Measurements from ENCODE around the gene ANKS1A.

Gene ANKS1A

GRCh38 chr6:35064757-35065440, 175.8 kb downstream of the ANKS1A start:
- no peak for DNase-seq (ENCODE audit: low read depth in 1 of 2, low spot score in 1 of 2)

DNA sequence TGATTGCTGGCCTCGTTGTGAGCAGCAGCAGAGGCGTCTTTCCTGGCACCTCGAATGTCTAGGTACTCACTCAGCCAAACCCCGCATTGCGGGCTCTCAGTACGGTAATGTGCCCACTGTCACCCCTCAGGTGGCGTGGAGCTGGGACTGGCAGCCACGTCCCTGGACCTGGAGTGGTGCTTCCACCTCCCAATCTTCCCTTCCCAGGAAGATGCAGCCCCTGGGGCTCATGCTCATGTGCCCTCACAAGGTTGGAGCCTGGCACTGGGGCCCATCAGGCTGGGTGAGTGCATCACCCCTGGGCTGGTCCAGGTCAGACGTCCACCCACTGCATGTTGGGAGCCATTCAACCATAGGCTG, 176.4 kb downstream of the ANKS1A start:
- no peak for DNase-seq (ENCODE audit: low read depth in 1 of 2, low spot score in 1 of 2)

GRCh38 chr6:35065870-35066269, 176.8 kb downstream of the ANKS1A start:
- no peak for DNase-seq (ENCODE audit: low read depth in 1 of 2, low spot score in 1 of 2)

DNA sequence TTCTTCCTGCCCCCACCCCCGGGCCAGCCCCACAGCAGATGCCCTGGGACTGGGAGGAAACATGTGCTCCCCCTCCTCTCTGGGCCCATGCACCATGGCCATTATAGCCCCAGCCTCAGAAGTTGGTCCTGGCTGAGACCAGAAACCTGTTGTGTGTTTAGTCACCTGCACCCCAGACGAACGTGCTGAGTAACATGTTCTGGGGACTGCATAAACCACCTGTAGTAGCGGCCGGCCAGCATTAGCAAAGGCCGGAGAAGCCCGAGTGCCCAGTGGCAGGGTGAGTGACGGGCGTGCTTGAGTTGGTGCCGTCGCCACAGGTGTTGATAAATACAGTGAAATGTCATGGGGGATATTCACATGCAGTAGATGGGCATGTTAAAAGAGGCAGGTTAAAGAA, 178.2 kb downstream of the ANKS1A start:
- no peak for DNase-seq (ENCODE audit: low read depth in 1 of 2, low spot score in 1 of 2)

DNA sequence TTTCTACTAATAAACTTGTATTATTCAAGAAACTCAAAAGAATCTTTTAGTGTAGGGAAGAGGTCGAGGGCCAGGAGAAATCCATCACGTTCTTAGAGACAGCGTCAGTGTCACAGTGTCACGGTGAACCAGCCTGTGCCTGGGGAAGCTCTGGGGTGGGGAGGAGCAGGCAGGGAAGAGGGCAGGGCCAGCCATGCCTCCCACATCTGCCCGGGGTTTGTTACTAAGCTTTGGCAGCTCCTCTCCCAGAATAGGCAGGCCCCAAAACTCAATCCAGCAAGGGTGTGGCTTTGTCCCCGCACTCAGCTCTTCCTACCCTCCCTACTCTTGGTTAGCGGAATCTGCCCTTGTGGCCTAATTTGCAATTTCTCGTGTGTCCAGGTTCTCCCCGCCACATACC, 179.2 kb downstream of the ANKS1A start:
- DNase-seq (ENCODE audit: low read depth in 1 of 2, low spot score in 1 of 2) = no peak

DNA sequence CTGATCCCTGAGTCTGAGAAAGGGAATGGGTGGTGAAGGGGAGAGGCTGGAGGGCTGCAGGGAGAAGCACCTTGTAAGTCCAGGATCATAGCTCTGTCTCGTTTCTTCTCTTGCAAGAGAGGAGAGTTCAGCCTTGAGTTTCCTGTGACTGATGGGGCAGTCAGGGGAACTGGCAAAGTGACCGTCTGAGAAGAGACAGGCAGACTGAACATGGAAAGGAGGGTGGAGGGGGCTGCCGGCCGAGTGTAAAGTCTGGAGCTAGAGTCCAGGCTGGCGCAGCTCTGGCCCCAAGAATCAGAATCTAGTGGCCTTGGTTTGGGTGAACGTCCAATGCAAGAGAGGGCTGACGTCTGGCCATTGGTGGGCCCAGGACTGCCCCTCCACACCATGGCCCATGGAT, 179.6 kb downstream of the ANKS1A start:
- DNase-seq (ENCODE audit: low read depth in 1 of 2, low spot score in 1 of 2) = no peak

DNA sequence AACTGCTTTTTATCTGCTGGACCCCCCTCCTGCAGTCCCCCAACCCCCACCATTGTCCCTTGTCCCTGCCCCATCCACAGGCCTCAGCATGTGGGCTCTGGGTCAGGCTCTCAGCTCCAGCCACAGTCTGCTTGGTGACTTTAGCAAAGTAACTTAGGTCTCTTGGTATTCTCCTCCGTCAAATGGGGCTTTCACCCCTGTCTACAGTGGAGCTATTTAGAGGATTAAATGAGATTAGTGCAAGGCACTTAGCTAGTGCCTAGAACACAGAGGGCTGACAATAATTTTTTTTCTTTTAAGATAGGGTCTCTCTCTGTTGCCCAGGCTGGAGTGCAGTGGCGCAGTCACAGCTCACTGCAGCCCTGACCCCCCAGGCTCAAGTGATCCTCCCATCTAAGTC, 180.2 kb downstream of the ANKS1A start:
- no peak for DNase-seq (ENCODE audit: low read depth in 1 of 2, low spot score in 1 of 2)

DNA sequence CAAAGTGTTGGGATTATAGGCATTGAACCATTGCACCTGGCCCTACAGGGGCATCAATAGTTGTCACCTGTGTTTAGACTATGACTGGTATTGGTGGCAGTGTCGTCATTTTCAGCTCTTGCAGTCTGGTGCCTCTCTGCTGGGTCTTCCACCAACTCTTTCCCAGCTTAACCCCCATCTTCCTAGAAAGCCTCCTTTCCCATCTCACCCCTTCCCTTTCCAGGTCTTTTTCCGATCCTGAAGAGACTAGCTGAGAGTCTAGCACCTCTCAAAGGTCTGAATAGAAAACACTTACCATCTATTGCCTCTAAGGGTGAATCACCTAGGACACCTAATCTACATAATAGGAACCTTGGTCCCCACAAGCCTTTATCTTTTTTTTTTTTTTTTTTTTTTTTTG, 181.1 kb downstream of the ANKS1A start:
- no peak for DNase-seq (ENCODE audit: low read depth in 1 of 2, low spot score in 1 of 2)

DNA sequence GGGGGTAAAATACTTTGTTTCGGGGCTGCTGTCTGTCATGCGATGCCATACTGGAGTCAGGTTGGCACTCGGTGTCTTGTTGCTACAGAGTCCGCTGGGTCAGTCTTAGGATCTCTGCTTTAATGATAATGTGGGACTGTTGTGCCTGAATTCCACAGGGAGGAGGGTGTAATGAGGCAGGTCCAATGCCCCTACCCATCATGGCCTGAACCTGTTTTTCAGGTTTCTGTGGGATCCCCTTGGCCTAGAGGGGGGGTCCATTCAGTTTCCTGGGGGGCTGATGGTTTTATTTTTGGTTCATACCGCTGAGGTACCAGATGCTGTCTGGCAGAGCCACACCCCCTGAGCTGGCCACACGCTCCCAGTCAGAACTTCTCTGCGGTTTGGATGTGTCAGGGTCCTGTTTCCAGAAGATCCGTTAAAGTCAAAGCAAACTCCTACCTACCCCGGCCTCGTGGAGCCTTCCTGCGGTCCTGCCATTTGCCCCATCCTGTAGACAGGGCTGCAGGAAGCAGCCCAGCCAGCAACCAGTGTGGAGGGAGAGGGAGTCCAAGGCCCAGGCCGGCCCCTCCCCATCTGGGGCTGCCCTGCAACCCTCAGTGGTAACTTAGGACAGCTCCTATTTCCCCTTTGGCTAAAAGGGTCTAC, 182.4 kb downstream of the ANKS1A start:
- DNase-seq (ENCODE audit: low read depth in 1 of 2, low spot score in 1 of 2) = no peak

DNA sequence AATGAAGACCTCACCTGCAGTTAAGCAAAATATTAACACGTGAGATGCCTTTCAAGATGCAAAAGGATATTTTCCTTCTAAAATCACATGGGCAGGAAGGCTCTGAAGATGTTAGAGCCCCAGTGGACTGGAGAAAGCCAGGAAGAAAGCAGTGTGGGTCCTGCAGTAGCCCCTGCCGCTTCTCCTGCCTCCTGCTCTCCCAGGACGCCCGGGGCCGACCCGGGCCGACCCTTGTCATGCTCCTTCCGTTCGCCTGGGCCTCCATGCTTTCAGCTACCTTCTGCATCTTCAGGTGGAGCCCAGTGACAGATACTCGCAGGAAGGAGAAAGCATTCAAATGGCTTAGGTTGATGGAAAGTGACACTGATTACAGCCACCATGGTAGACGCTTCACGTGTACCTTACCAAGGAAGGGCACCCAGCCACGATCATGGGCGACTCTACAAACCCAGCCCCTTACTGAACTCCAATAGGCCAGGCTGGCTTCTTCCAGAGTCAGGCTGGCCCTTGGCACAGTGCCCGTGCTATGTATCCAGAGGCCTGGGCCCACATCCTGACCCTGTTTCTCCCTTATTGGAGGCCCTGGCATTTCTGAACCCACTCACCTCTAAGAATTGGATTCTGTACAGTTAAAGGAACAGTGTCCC, 183.1 kb downstream of the ANKS1A start:
- DNase-seq (ENCODE audit: low read depth in 1 of 2, low spot score in 1 of 2) = no peak

GRCh38 chr6:35072698-35073055, 183.6 kb downstream of the ANKS1A start:
- DNase-seq (ENCODE audit: low read depth in 1 of 2, low spot score in 1 of 2) = no peak

- no peak for DNase-seq (ENCODE audit: low read depth in 1 of 2, low spot score in 1 of 2)
These were observed 184.2 kb downstream of the ANKS1A start for GRCh38 chr6:35073211-35073610.

GRCh38 chr6:35073766-35074471, 184.9 kb downstream of the ANKS1A start:
- DNase-seq (ENCODE audit: low read depth in 1 of 2, low spot score in 1 of 2) = no peak

GRCh38 chr6:35076997-35077712, 188.1 kb downstream of the ANKS1A start:
- no peak for DNase-seq (ENCODE audit: low read depth in 1 of 2, low spot score in 1 of 2)

- DNase-seq (ENCODE audit: low read depth in 1 of 2, low spot score in 1 of 2) = no peak
These were observed 188.7 kb downstream of the ANKS1A start for GRCh38 chr6:35077713-35078105.

GRCh38 chr6:35078226-35078850, 189.3 kb downstream of the ANKS1A start:
- no peak for DNase-seq (ENCODE audit: low read depth in 1 of 2, low spot score in 1 of 2)

- DNase-seq (ENCODE audit: low read depth in 1 of 2, low spot score in 1 of 2) = no peak
These were observed 189.8 kb downstream of the ANKS1A start for GRCh38 chr6:35078896-35079295.

DNA sequence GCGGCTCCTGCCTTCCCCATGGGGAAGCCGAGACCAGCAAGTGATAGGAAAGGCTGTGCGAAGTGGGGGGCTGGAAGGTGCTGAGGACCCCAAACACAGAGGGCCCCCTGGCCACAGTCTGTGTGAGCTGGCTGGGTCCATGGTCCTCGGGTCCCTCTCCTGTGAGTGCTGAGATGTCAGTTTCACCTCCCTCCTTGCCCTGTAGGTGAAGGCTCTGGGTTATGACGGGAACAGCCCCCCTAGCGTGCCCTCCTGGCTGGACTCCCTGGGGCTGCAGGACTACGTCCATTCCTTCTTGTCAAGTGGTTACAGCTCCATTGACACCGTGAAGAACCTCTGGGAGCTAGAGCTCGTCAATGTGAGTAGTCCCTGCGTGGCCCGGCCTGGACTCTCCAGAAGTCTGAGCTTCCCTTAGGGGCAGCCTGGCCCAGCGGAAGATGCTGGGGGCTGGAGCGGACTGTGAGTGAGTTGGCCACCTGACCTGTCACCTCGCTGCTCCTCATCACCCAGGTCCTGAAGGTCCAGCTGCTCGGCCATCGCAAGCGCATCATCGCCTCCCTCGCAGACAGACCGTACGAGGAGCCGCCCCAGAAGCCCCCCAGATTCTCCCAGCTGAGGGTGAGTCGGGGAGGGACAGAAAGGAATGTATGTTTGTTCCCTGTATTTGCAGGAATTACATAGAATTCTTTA, 190.4 kb downstream of the ANKS1A start:
- DNase-seq (ENCODE audit: low read depth in 1 of 2, low spot score in 1 of 2) = no peak

GRCh38 chr6:35080016-35080680, 191.1 kb downstream of the ANKS1A start:
- DNase-seq (ENCODE audit: low read depth in 1 of 2, low spot score in 1 of 2) = no peak
